ENCODE measurements around the gene UQCRC1.

The UQCRC1 gene

DNA sequence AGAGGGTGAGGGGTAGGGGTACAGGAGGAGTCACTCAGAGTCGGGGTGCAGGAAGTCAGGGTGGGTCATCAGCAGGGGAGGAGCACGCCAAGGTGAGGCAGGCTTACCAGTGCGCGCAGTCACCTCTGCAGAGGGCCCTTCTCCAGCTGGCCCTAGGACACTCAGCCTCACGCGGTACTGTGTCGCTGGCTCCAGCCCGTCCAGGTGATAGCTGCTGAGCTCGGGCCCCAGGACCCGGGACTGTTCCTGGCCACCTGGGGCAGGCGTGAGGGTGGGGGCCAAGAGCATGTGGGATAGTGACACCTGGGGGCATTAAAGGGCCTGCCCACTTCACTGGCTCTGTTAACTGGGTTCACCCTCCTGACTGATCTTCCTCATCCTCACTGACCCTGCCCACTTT lies 21.8 kb downstream of the UQCRC1 start:
- WGBS, result 93% methylated on average over 10 of the region's 11 CpGs
- DNase-seq, result no peak
- no peak overlapping the region for H3K23ac ChIP-seq (ENCODE audit: low read length in 2 of 2)
- no peak overlapping the region for H4K91ac ChIP-seq (ENCODE audit: low read length)
- H3K27me3 ChIP-seq (ENCODE audit: control insufficient read depth in 1 of 2, insufficient read depth in 1 of 2, low read length in 2 of 2), result no peaks in the 10 kb centered on the region
- H2BK120ac ChIP-seq (ENCODE audit: low read depth, low read length), result no peak overlapping the region
- no peak overlapping the region for H3K27ac ChIP-seq (ENCODE audit: low read length, poor library complexity, severe bottlenecking)
- H3K9me3 ChIP-seq (ENCODE audit: control insufficient read depth, low read length), result no peaks in the 10 kb centered on the region
- no peak overlapping the region for H3K4ac ChIP-seq (ENCODE audit: low read depth in 1 of 2, low read length in 2 of 2)
- no peak overlapping the region for H4K8ac ChIP-seq (ENCODE audit: low read length)
- peaks cover 48% of the 10 kb centered on the region for H3K4me1 ChIP-seq (ENCODE audit: control insufficient read depth, insufficient read depth, low read depth, low read length)
- no peak overlapping the region for H3K14ac ChIP-seq (ENCODE audit: low read length in 2 of 2)
- no peak overlapping the region for H2AK5ac ChIP-seq (ENCODE audit: low read length, severe bottlenecking)
- H3K9ac ChIP-seq (ENCODE audit: low read length), result no peak overlapping the region
- H2BK5ac ChIP-seq (ENCODE audit: low read depth, low read length, poor library complexity, severe bottlenecking), result no peak overlapping the region
- H3K36me3 ChIP-seq (ENCODE audit: control insufficient read depth in 1 of 2, insufficient read depth in 2 of 2, low read depth in 1 of 2, low read length in 2 of 2), result peaks cover 11 to 100% of the 10 kb centered on the region in 2 experiments
- no peak overlapping the region for H2BK12ac ChIP-seq (ENCODE audit: low read length in 2 of 2)
- H2BK15ac ChIP-seq (ENCODE audit: low read depth, poor library complexity, severe bottlenecking), result no peak overlapping the region
- peaks cover 51% of the 10 kb centered on the region for H3K79me1 ChIP-seq (replicated peaks; ENCODE audit: low read length, poor library complexity, severe bottlenecking)
- no peak overlapping the region for H3K4me2 ChIP-seq (ENCODE audit: low read length, poor library complexity, severe bottlenecking)
- H3K4me3 ChIP-seq (ENCODE audit: insufficient read depth in 1 of 2, low read depth in 1 of 2, low read length in 2 of 2), result no peak overlapping the region
- no peak overlapping the region for H3K18ac ChIP-seq (ENCODE audit: low read depth in 1 of 2, low read length in 2 of 2)
- H2AFZ ChIP-seq (ENCODE audit: low read depth, low read length), result no peak overlapping the region

DNA sequence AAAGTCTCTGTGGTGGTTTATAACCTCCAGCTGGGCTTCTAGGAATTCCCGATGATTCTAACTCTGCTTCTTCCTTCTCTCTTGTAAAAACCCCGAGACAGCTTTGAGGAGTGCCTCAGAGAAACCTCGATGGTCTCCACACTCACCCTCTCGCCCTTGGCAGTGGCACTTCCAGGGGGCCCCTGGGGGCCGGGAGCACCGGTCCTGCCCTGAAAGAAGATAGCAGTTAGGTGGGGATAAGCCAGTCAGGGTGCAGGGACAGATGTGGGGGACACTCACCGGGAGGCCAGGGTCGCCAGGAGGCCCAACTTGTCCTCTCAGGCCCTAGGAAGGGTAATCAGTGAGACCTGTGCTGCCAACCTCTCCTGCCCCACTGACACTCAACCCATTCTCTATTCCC lies 24.0 kb downstream of the UQCRC1 start:
- no peak overlapping the region for H2BK5ac ChIP-seq (ENCODE audit: low read depth, low read length, poor library complexity, severe bottlenecking)
- no peak overlapping the region for H3K4me3 ChIP-seq (ENCODE audit: insufficient read depth in 1 of 2, low read depth in 1 of 2, low read length in 2 of 2)
- 93% methylated on average over 8 of the region's 8 CpGs for WGBS
- H3K9me3 ChIP-seq (ENCODE audit: control insufficient read depth, low read length), result no peaks in the 10 kb centered on the region
- no peak overlapping the region for H3K27ac ChIP-seq (ENCODE audit: low read length, poor library complexity, severe bottlenecking)
- no peak overlapping the region for H2BK12ac ChIP-seq (ENCODE audit: low read length in 2 of 2)
- H3K23ac ChIP-seq (ENCODE audit: low read length in 2 of 2), result no peak overlapping the region
- no peak overlapping the region for H3K4me2 ChIP-seq (ENCODE audit: low read length, poor library complexity, severe bottlenecking)
- no peak overlapping the region for H3K4ac ChIP-seq (ENCODE audit: low read depth in 1 of 2, low read length in 2 of 2)
- no peak overlapping the region for H3K14ac ChIP-seq (ENCODE audit: low read length in 2 of 2)
- peaks cover 61% of the 10 kb centered on the region for H3K79me1 ChIP-seq (replicated peaks; ENCODE audit: low read length, poor library complexity, severe bottlenecking)
- H4K91ac ChIP-seq (ENCODE audit: low read length), result no peak overlapping the region
- H3K18ac ChIP-seq (ENCODE audit: low read depth in 1 of 2, low read length in 2 of 2), result no peak overlapping the region
- no peak overlapping the region for H3K9ac ChIP-seq (ENCODE audit: low read length)
- H4K8ac ChIP-seq (ENCODE audit: low read length), result no peak overlapping the region
- peaks cover 31% of the 10 kb centered on the region for H3K4me1 ChIP-seq (ENCODE audit: control insufficient read depth, insufficient read depth, low read depth, low read length)
- no peak overlapping the region for H2BK120ac ChIP-seq (ENCODE audit: low read depth, low read length)
- H3K27me3 ChIP-seq (ENCODE audit: control insufficient read depth in 1 of 2, insufficient read depth in 1 of 2, low read length in 2 of 2), result no peaks in the 10 kb centered on the region
- H2AFZ ChIP-seq (ENCODE audit: low read depth, low read length), result no peak overlapping the region
- peaks cover 17 to 100% of the 10 kb centered on the region in 2 experiments for H3K36me3 ChIP-seq (ENCODE audit: control insufficient read depth in 1 of 2, insufficient read depth in 2 of 2, low read depth in 1 of 2, low read length in 2 of 2)
- no peak overlapping the region for H2BK15ac ChIP-seq (ENCODE audit: low read depth, poor library complexity, severe bottlenecking)
- no peak overlapping the region for H2AK5ac ChIP-seq (ENCODE audit: low read length, severe bottlenecking)
- DNase-seq, result no peak

- H2BK120ac ChIP-seq (ENCODE audit: low read depth, low read length), result no peak overlapping the region
- WGBS, result 96% methylated on average over 9 of the region's 9 CpGs
- H3K14ac ChIP-seq (ENCODE audit: low read length in 2 of 2), result no peak overlapping the region
These were observed 24.6 kb downstream of the UQCRC1 start for GRCh38 chr3:48584836-48585235.

GRCh38 chr3:48581621-48582481 lies 27.6 kb downstream of the UQCRC1 start:
- H4K8ac ChIP-seq (ENCODE audit: low read length), result no peak overlapping the region
- no peak overlapping the region for H2BK120ac ChIP-seq (ENCODE audit: low read depth, low read length)
- no peak overlapping the region for H3K27ac ChIP-seq (ENCODE audit: low read length, poor library complexity, severe bottlenecking)
- no peak overlapping the region for H2AFZ ChIP-seq (ENCODE audit: low read depth, low read length)
- H3K36me3 ChIP-seq (ENCODE audit: control insufficient read depth in 1 of 2, insufficient read depth in 2 of 2, low read depth in 1 of 2, low read length in 2 of 2), result peaks cover 25 to 99% of the 10 kb centered on the region in 2 experiments
- no peak overlapping the region for H2AK5ac ChIP-seq (ENCODE audit: low read length, severe bottlenecking)
- peaks cover 54% of the 10 kb centered on the region for H3K79me1 ChIP-seq (replicated peaks; ENCODE audit: low read length, poor library complexity, severe bottlenecking)
- no peak overlapping the region for H3K4me3 ChIP-seq (ENCODE audit: insufficient read depth in 1 of 2, low read depth in 1 of 2, low read length in 2 of 2)
- no peak overlapping the region for H3K9ac ChIP-seq (ENCODE audit: low read length)
- no peak overlapping the region for H2BK12ac ChIP-seq (ENCODE audit: low read length in 2 of 2)
- no peaks in the 10 kb centered on the region for H3K27me3 ChIP-seq (ENCODE audit: control insufficient read depth in 1 of 2, insufficient read depth in 1 of 2, low read length in 2 of 2)
- no peak overlapping the region for H3K4me2 ChIP-seq (ENCODE audit: low read length, poor library complexity, severe bottlenecking)
- H3K23ac ChIP-seq (ENCODE audit: low read length in 2 of 2), result no peak overlapping the region
- no peak overlapping the region for H4K91ac ChIP-seq (ENCODE audit: low read length)
- H3K18ac ChIP-seq (ENCODE audit: low read depth in 1 of 2, low read length in 2 of 2), result no peak overlapping the region
- peaks cover 8% of the 10 kb centered on the region for H3K4me1 ChIP-seq (ENCODE audit: control insufficient read depth, insufficient read depth, low read depth, low read length)
- no peak overlapping the region for H3K14ac ChIP-seq (ENCODE audit: low read length in 2 of 2)
- H3K9me3 ChIP-seq (ENCODE audit: control insufficient read depth, low read length), result no peaks in the 10 kb centered on the region
- no peak overlapping the region for H2BK15ac ChIP-seq (ENCODE audit: low read depth, poor library complexity, severe bottlenecking)
- H2BK5ac ChIP-seq (ENCODE audit: low read depth, low read length, poor library complexity, severe bottlenecking), result no peak overlapping the region
- whole genome bisulfite sequencing, result 97% methylated on average over 11 of the region's 14 CpGs
- no peak for DNase-seq
- no peak overlapping the region for H3K4ac ChIP-seq (ENCODE audit: low read depth in 1 of 2, low read length in 2 of 2)

More at GRCh38 chr3:48584836-48585235, 24.6 kb downstream of the UQCRC1 start:
- Histone ChIP-seq H3K4me3 (ENCODE audit: insufficient read depth in 1 of 2, low read depth in 1 of 2, low read length in 2 of 2) (no peak overlapping the region), H3K79me1 (replicated peaks; ENCODE audit: low read length, poor library complexity, severe bottlenecking) (peaks cover 63% of the 10 kb centered on the region), H3K9ac (ENCODE audit: low read length) (no peak overlapping the region), H3K9me3 (ENCODE audit: control insufficient read depth, low read length) (no peaks in the 10 kb centered on the region), H3K36me3 (ENCODE audit: control insufficient read depth in 1 of 2, insufficient read depth in 2 of 2, low read depth in 1 of 2, low read length in 2 of 2) (peaks cover 17 to 100% of the 10 kb centered on the region in 2 experiments), H4K8ac (ENCODE audit: low read length) (no peak overlapping the region), H2BK12ac (ENCODE audit: low read length in 2 of 2) (no peak overlapping the region), H3K27ac (ENCODE audit: low read length, poor library complexity, severe bottlenecking) (no peak overlapping the region), H3K27me3 (ENCODE audit: control insufficient read depth in 1 of 2, insufficient read depth in 1 of 2, low read length in 2 of 2) (no peaks in the 10 kb centered on the region), H3K4ac (ENCODE audit: low read depth in 1 of 2, low read length in 2 of 2) (no peak overlapping the region), H4K91ac (ENCODE audit: low read length) (no peak overlapping the region), H2BK5ac (ENCODE audit: low read depth, low read length, poor library complexity, severe bottlenecking) (no peak overlapping the region), H3K23ac (ENCODE audit: low read length in 2 of 2) (no peak overlapping the region), H2AFZ (ENCODE audit: low read depth, low read length) (no peak overlapping the region), H2BK15ac (ENCODE audit: low read depth, poor library complexity, severe bottlenecking) (no peak overlapping the region), H3K18ac (ENCODE audit: low read depth in 1 of 2, low read length in 2 of 2) (no peak overlapping the region), H2AK5ac (ENCODE audit: low read length, severe bottlenecking) (no peak overlapping the region), H3K4me2 (ENCODE audit: low read length, poor library complexity, severe bottlenecking) (no peak overlapping the region), H3K4me1 (ENCODE audit: control insufficient read depth, insufficient read depth, low read depth, low read length) (peaks cover 26% of the 10 kb centered on the region)
- DNase-seq, result no peak

Measured in mesenchymal stem cell (in vitro differentiated cells and primary cell).